T follicular helper cell (primary cell): ENCODE measurements around the gene RPLP1.

ENCODE experiments used
- DNase-seq: peaks from one replicate; pipeline ENCODE4 v3.0.0-alpha.2; 2020; ENCODE audit warnings: low read depth

The RPLP1 gene

GRCh38 chr15:69469467-69470201, 17.0 kb downstream of the RPLP1 start:
- no peak for DNase-seq

- DNase-seq: no peak
Measured at GRCh38 chr15:69472046-69472445, 19.4 kb downstream of the RPLP1 start.

- DNase-seq: no peak
Measured at GRCh38 chr15:69472562-69472961, 19.9 kb downstream of the RPLP1 start.

GRCh38 chr15:69474291-69474690, 21.7 kb downstream of the RPLP1 start:
- DNase-seq: no peak

GRCh38 chr15:69474846-69475455, 22.3 kb downstream of the RPLP1 start:
- no peak for DNase-seq

- DNase-seq: peak; percentile 59
Measured at GRCh38 chr15:69475769-69476358, 23.2 kb downstream of the RPLP1 start.

- DNase-seq: no peak
Measured at GRCh38 chr15:69476704-69477473, 24.3 kb downstream of the RPLP1 start.

- no peak for DNase-seq
Measured at GRCh38 chr15:69478259-69478781, 25.7 kb downstream of the RPLP1 start.

- no peak for DNase-seq
Measured at GRCh38 chr15:69479081-69479480, 26.5 kb downstream of the RPLP1 start.

- no peak for DNase-seq
Measured at GRCh38 chr15:69479971-69480370, 27.4 kb downstream of the RPLP1 start.

GRCh38 chr15:69480932-69481331, 28.3 kb downstream of the RPLP1 start:
- no peak for DNase-seq

GRCh38 chr15:69482686-69483256, 30.2 kb downstream of the RPLP1 start:
- no peak for DNase-seq

GRCh38 chr15:69484837-69485236, 32.2 kb downstream of the RPLP1 start:
- no peak for DNase-seq

GRCh38 chr15:69486481-69487110, 34.0 kb downstream of the RPLP1 start:
- DNase-seq: no peak

- DNase-seq: no peak
Measured at GRCh38 chr15:69489073-69489571, 36.5 kb downstream of the RPLP1 start.

GRCh38 chr15:69490356-69491037, 37.9 kb downstream of the RPLP1 start:
- no peak for DNase-seq

- no peak for DNase-seq
Measured at GRCh38 chr15:69491038-69491505, 38.5 kb downstream of the RPLP1 start.

GRCh38 chr15:69493406-69493805, 40.8 kb downstream of the RPLP1 start:
- no peak for DNase-seq

- DNase-seq: no peak
Measured at GRCh38 chr15:69496001-69496400, 43.4 kb downstream of the RPLP1 start.

- no peak for DNase-seq
Measured at GRCh38 chr15:69497076-69497475, 44.5 kb downstream of the RPLP1 start.

GRCh38 chr15:69497667-69498066, 45.0 kb downstream of the RPLP1 start:
- no peak for DNase-seq
